ENCODE measurements around the gene PSMD5.

DNA sequence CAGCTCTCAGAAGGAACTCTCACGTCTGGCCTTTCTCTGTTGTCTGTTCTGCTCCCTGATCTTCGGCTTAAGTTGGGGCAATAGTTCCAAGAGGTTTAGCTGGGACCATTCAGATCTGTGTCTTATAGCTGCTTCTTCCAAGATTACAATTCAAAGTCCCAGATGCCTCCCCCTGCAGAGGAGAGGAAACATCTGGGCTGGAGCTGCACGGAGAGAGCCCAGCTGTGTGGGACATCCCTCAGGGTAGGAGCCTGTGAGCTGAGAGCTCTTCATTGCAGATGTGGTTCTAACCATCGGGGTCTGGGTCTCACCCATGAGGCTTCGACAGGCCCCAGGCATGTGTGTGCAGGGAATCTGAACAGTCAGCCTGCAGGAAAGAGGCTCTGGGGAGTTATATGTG is 43.2 kb upstream of the PSMD5 start:
- TF ChIP-seq CTCF (conservative IDR thresholded peaks at IDR 0.05; ENCODE audit: low read length): no peak
- no peak for TF ChIP-seq EZH2phosphoT487 (IDR thresholded peaks at IDR 0.05; ENCODE audit: borderline replicate concordance)
